GM18867 (cell line): ENCODE data around the gene NR4A1.

Experiments
- ATAC-seq: cut with Tn5 transposase; IDR thresholded peaks from one replicate; pipeline ENCODE4 v1.9.1; 2021; ENCODE audit warnings: mild to moderate bottlenecking, moderate library complexity; ENCODE audit not compliant: unreplicated experiment

The NR4A1 gene

DNA sequence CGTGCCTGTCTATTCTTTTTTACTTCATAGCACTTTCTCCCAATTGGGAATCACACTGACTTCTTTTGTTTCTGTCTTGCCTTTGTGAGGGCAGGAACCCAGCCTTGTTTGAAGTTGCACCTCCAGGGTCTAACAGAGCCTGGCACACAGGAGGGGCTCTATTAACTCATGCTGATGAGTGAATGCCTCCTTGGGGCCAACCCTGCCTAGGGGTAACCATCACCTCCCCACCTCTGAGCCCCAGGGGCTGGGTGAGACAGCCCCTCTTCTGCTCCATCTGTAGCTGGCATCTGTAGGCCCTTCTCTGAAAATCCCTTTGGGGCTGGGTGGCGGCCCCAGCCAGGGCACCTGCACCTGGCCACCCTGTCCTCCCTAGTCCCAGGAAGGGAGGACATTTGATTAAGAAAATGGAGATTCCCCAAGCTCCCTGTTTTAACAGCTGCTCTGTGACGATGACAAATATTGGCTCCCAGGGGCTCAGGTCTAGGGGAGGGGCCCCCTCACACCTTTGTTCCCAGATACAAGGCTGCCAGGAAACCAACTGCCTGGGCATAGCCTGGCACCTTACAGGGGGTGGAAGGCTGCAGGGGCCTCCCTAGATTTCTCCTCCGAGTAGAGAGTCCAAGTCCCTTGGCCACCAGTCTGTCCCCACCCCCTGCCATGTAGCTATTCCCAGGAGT lies 32.7 kb upstream of the NR4A1 start:
- ATAC-seq, result no peak

GRCh38 chr12:52019113-52019770 lies 32.0 kb upstream of the NR4A1 start:
- no peak for ATAC-seq

DNA sequence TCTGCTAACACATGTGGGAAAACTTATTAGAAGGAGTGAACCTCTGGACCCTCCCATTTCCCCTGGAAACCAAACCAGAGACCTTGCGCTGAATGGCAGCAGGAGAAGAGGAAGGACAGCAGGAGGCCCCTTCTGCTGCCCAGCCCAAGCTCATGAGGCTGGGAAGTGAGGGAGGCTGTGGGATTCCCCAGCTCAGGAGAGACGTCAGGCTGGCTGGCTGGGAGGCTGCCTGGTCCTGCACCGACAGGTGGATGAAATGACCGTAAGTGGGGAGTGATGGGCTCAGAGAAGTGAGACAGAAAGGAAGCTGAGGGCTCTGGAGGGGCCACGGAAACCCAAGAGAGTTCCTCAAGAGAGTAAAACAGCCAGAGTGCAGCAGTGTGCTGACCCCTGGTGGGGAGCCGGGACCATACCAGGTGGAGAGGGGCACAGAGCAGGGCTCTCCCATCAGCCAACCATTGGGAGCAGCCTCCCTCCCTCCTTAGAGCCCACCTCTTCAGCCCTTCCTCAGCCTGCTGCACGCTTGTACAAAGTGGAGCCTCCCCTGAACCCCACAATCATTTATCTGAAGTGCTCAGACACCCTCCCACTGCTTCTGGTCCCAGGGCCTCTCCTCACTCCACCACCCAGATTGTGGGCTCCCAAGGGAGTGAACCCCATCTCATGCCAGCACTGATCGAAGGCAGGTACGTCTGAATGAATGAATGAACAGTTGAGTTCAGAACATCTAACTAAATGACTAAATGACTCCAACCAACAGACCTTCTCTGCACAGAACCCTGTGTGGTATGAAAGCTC lies 30.5 kb upstream of the NR4A1 start:
- ATAC-seq, result no peak

GRCh38 chr12:52022841-52023181 lies 28.4 kb upstream of the NR4A1 start:
- ATAC-seq, result no peak

GRCh38 chr12:52023182-52023975 lies 27.9 kb upstream of the NR4A1 start:
- peak; percentile 48 for ATAC-seq

GRCh38 chr12:52023976-52024688 lies 27.1 kb upstream of the NR4A1 start:
- no peak for ATAC-seq

GRCh38 chr12:52024845-52025230 lies 26.4 kb upstream of the NR4A1 start:
- ATAC-seq, result no peak

DNA sequence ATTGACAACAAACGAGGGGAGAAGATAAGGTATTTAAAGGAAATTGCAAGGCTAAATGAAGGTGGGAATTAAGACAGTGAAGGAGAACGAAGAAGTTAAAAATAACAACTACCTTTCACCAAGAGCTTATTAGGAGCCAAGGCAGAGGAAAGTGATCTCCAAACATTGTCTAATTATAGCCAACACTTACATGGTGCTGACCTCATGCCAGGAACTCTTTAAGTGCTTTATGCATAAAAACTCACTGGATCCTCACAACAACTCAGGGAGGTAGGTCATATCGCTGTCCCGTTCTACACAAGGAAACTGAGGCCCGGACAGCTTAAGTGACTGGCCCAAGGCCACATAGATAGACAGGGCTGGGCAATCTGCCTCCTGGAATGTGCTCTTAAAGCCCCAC lies 25.0 kb upstream of the NR4A1 start:
- ATAC-seq, result no peak

DNA sequence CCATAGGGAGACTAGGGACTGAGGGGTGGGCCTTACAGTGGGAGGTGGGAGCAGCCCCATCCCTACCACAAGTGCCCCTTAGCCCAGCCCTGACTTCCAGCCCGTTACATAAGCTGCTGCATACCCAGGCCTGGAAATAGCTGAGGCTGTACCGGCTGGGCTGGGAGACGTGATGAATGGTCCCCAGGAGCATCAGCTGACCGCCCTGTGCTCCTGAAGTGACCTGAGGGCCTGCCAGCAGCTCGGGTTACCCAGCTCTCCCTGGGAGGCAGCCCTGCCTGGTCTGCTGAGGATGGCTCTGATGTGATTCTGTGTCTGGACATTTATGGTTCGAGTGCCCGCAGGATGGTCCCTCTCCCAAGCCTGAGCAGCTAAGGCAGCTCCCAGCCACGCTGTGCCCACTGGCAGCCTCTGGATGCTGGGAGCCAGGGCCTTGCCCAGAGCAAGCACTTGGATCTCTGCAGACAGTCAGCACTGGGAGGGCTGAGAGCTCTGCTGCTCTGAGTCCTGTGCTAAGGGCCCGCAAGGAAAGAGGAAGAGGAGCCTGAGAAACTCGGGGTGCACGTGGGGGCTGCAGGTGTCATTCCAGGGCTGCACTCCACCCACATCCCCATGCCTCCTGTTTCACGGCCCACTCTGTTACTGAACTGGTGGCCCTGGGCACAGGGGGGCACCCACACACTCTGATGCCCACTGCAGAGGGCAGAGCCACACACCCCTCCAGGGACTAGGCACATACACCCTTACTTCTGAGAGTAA lies 24.0 kb upstream of the NR4A1 start:
- ATAC-seq, result no peak

DNA sequence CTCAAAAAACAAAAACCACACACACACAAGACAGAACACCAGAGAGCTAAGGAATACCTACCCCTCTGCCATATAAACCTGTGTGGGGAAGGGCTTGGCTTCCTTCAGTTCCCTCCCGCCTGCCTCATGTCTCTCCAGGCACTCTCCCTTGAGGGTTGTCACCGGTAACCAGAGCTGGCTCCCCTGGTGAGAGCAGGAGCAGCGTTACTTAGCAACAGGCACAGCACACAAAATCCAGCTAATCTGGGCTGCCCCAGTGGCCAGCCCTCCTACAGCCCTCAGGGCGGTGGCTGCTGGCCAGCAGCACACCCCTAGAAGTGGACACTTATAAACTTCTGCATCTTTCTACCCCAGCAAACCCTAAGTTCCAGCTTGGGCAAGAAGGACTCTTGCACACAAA lies 21.6 kb upstream of the NR4A1 start:
- no peak for ATAC-seq

- ATAC-seq, result no peak
Measured at GRCh38 chr12:52032446-52032803, 18.8 kb upstream of the NR4A1 start.

- ATAC-seq, result peak; percentile 92
Measured at GRCh38 chr12:52032804-52033445, 18.3 kb upstream of the NR4A1 start.

- ATAC-seq, result no peak
Measured at GRCh38 chr12:52033446-52034140, 17.6 kb upstream of the NR4A1 start.

- ATAC-seq, result no peak
Measured at GRCh38 chr12:52035190-52035589, 16.1 kb upstream of the NR4A1 start.

GRCh38 chr12:52035926-52036325 lies 15.3 kb upstream of the NR4A1 start:
- no peak for ATAC-seq

DNA sequence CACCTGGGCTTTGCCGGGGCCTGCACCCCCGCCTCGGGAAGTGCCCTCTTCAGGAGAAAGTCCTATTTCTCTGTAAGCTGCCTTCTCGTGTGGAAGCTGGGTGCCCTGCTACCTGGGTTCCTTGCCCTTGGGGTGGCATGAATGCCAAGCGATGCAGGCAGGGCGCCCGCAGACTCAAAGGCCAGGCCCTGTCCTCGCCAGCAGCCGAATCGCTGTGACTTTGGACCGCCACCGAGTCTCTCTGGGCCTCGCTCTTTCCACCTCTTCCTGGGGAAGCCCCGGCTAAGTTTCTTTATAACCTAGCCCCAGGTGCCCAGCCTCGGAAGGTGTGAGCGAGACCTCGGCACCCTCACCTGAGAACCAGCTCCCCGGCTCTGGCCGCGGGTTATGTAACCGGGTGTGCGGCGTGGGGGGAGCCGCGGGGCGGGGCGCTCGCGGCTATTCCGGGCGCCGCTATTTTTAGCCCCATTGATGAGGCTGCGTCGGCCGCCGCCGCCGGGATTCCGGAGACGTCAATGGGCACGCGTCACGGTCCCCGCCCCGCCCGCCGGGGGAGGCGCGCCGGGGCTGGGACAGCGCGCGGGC lies 14.6 kb upstream of the NR4A1 start:
- ATAC-seq, result peak; percentile 48

GRCh38 chr12:52037248-52037861 lies 13.9 kb upstream of the NR4A1 start:
- ATAC-seq, result no peak

- no peak for ATAC-seq
Measured at GRCh38 chr12:52038447-52038846, 12.8 kb upstream of the NR4A1 start.
